HG03196 (cell line): ENCODE results near the gene ZNF892.
"Not testable (repeated sequence)": the region's sequence is repeated elsewhere in the genome, so short reads cannot be mapped to it uniquely, and the experiment has no call there.

ENCODE experiments used
- ATAC-seq: cut with Tn5 transposase; IDR thresholded peaks from one replicate; pipeline ENCODE4 v1.9.1; 2021; ENCODE audit not compliant: unreplicated experiment

Gene ZNF892

GRCh38 chr2:95207111-95207961, at the start of gene ZNF892:
ZNF892 (plus strand) TSS chr2:95207521; CDS start chr2:95207816, 295 bp downstream.
- peak; percentile 97 for ATAC-seq

- ATAC-seq, result no peak
Observed at GRCh38 chr2:95158441-95158840, 48.9 kb upstream of the ZNF892 start.

GRCh38 chr2:95158891-95159619, 48.3 kb upstream of the ZNF892 start:
- peak; percentile 30 for ATAC-seq

- peak; percentile 71 for ATAC-seq
Observed at GRCh38 chr2:95159690-95160449, 47.5 kb upstream of the ZNF892 start, which contains the start of gene ZNF514. ZNF514 (minus strand) TSS chr2:95159848; CDS start chr2:95153253, 6,595 bp downstream.

- peak; percentile 9 for ATAC-seq
Observed at GRCh38 chr2:95165030-95165370, 42.3 kb upstream of the ZNF892 start.

GRCh38 chr2:95165371-95166064, 41.8 kb upstream of the ZNF892 start, which contains the start of gene ZNF2:
ZNF2 (plus strand) TSS chr2:95165809; CDS start chr2:95176227, 10,418 bp downstream.
- peak; percentile 93 for ATAC-seq

- ATAC-seq, result peak; percentile 16
Observed at GRCh38 chr2:95166065-95166763, 41.1 kb upstream of the ZNF892 start.

- no peak for ATAC-seq
Observed at GRCh38 chr2:95171902-95172301, 35.4 kb upstream of the ZNF892 start.

GRCh38 chr2:95174031-95174542, 33.2 kb upstream of the ZNF892 start:
- ATAC-seq, result no peak

- no peak for ATAC-seq
Observed at GRCh38 chr2:95179451-95179850, 27.9 kb upstream of the ZNF892 start.

GRCh38 chr2:95181774-95182173, 25.5 kb upstream of the ZNF892 start:
- ATAC-seq, result no peak

GRCh38 chr2:95185197-95185596, 22.1 kb upstream of the ZNF892 start:
- no peak for ATAC-seq

GRCh38 chr2:95185973-95186372, 21.3 kb upstream of the ZNF892 start:
- ATAC-seq, result no peak

- ATAC-seq, result not testable (repeated sequence)
Observed at GRCh38 chr2:95192956-95193355, 14.4 kb upstream of the ZNF892 start.

- ATAC-seq, result no peak
Observed at GRCh38 chr2:95203911-95204310, 3.4 kb upstream of the ZNF892 start.

- no peak for ATAC-seq
Observed at GRCh38 chr2:95204396-95204795, 2.9 kb upstream of the ZNF892 start.

GRCh38 chr2:95206096-95206495, 1.2 kb upstream of the ZNF892 start:
- ATAC-seq, result no peak

GRCh38 chr2:95208106-95208505, 785 bp downstream of the ZNF892 start:
- no peak for ATAC-seq

GRCh38 chr2:95215018-95215612, 7.8 kb downstream of the ZNF892 start:
- ATAC-seq, result no peak
